CD14-positive monocyte (primary cell): ENCODE results near the gene LEO1. TPM values are rescaled to one million over a fixed set of nuclear protein-coding genes. Genes with fewer than 3 reads are reported as not detected.

Experiments
- DNase-seq, 3 donors: peaks; one replicate each; pipeline ENCODE4 v3.0.0-alpha.2; 2011 to 2022
- H2AFZ ChIP-seq: 2 replicates; pipeline ENCODE4 v1.6.0; 2012; ENCODE audit warnings: mild to moderate bottlenecking, low read depth, low read length, inconsistent platforms; ENCODE audit not compliant: insufficient read depth, poor library complexity, severe bottlenecking
- H3K27ac ChIP-seq, 2 donors: 1 replicate in 1 of 2; 2 replicates in 1 of 2; pipeline ENCODE4 v1.5.1; 2012 to 2013; ENCODE audit warnings: low read length in 2 of 2, control low read depth in 1 of 2, inconsistent platforms in 1 of 2, low read depth in 1 of 2, mild to moderate bottlenecking in 1 of 2
- H3K27me3 ChIP-seq, 2 donors: one replicate each; pipeline versions ENCODE4 v1.6.0 to v1.6.1; 2011 to 2013; ENCODE audit warnings: low read length in 2 of 2; ENCODE audit not compliant: control insufficient read depth in 2 of 2, insufficient read depth in 2 of 2
- H3K36me3 ChIP-seq, 2 donors: replicated peaks in 1 of 2; 1 replicate in 1 of 2; 2 replicates in 1 of 2; pipeline versions ENCODE4 v1.5.1 to v1.6.1; 2012 to 2013; ENCODE audit warnings: low read length in 2 of 2, control low read depth in 1 of 2, inconsistent platforms in 1 of 2, mild to moderate bottlenecking in 1 of 2; ENCODE audit not compliant: insufficient read depth in 2 of 2, control insufficient read depth in 1 of 2
- H3K4me1 ChIP-seq, 2 donors: 1 replicate in 1 of 2; 2 replicates in 1 of 2; pipeline versions ENCODE4 v1.5.1 to v1.6.1; 2012 to 2013; ENCODE audit warnings: low read length in 2 of 2, control low read depth in 1 of 2, inconsistent platforms in 1 of 2, mild to moderate bottlenecking in 1 of 2, moderate library complexity in 1 of 2; ENCODE audit not compliant: insufficient read depth in 2 of 2, control insufficient read depth in 1 of 2
- H3K4me2 ChIP-seq: replicated peaks from 2 replicates; pipeline ENCODE3; 2012; ENCODE audit warnings: low read length, moderate library complexity, mild to moderate bottlenecking; ENCODE audit not compliant: poor library complexity, severe bottlenecking; ENCODE audit errors: extremely low read depth
- H3K4me3 ChIP-seq, 3 experiments: fragments of 200-600 bp in 1 of 3; sonication (generic) in 1 of 3; replicated peaks in 1 of 3; 1 replicate in 2 of 3; 2 replicates in 1 of 3; pipeline ENCODE4 v1.5.1; 2011 to 2013; ENCODE audit warnings: low read length in 3 of 3, mild to moderate bottlenecking in 3 of 3, control low read depth in 2 of 3, low read depth in 2 of 3, inconsistent platforms in 1 of 3, moderate library complexity in 1 of 3
- H3K79me2 ChIP-seq: 2 replicates; pipeline ENCODE4 v1.6.0; 2012; ENCODE audit warnings: mild to moderate bottlenecking, control low read depth, inconsistent platforms, low read length, moderate library complexity; ENCODE audit not compliant: insufficient read depth
- H3K9ac ChIP-seq: 2 replicates; pipeline ENCODE4 v1.6.0; 2017; ENCODE audit warnings: low read length, mild to moderate bottlenecking; ENCODE audit not compliant: insufficient read depth, poor library complexity, severe bottlenecking
- H3K9me3 ChIP-seq, 2 donors: replicated peaks in 1 of 2; 1 replicate in 1 of 2; 2 replicates in 1 of 2; pipeline versions ENCODE4 v1.5.1 to v1.6.1; 2012 to 2013; ENCODE audit warnings: low read length in 2 of 2, control low read depth in 1 of 2; ENCODE audit not compliant: control insufficient read depth in 1 of 2, insufficient read depth in 1 of 2
- H4K20me1 ChIP-seq: 2 replicates; pipeline ENCODE4 v1.6.0; 2012; ENCODE audit warnings: mild to moderate bottlenecking, low read length, control low read depth, moderate library complexity; ENCODE audit not compliant: insufficient read depth
- H3K27ac Mint-ChIP-seq, 7 donors: one replicate each; pipeline ENCODE4 v1.8.0; 2020; ENCODE audit warnings: mild to moderate bottlenecking in 7 of 7, mixed read lengths in 7 of 7, moderate library complexity in 6 of 7, inconsistent platforms in 2 of 7
- H3K27me3 Mint-ChIP-seq, 3 donors: one replicate each; pipeline ENCODE4 v1.8.0; 2021 to 2022; ENCODE audit warnings: low read depth in 3 of 3, mild to moderate bottlenecking in 3 of 3, mixed read lengths in 3 of 3, moderate library complexity in 3 of 3, inconsistent platforms in 1 of 3
- H3K36me3 Mint-ChIP-seq, 2 donors: one replicate each; pipeline ENCODE4 v1.8.0; 2020; ENCODE audit warnings: mixed read lengths in 2 of 2, inconsistent platforms in 1 of 2, mild to moderate bottlenecking in 1 of 2
- H3K4me1 Mint-ChIP-seq: one replicate; pipeline ENCODE4 v1.8.0; 2020; ENCODE audit warnings: mild to moderate bottlenecking, mixed read lengths
- H3K4me3 Mint-ChIP-seq, 2 donors: one replicate each; pipeline ENCODE4 v1.8.0; 2020; ENCODE audit warnings: mild to moderate bottlenecking in 2 of 2, mixed read lengths in 2 of 2, moderate library complexity in 1 of 2
- H3K9me3 Mint-ChIP-seq, 7 donors: one replicate each; pipeline ENCODE4 v1.8.0; 2020 to 2022; ENCODE audit warnings: mixed read lengths in 7 of 7, mild to moderate bottlenecking in 6 of 7, moderate library complexity in 6 of 7, inconsistent platforms in 2 of 7
- CTCF ChIP-seq: fragments of 200-600 bp; IDR thresholded peaks from one replicate; pipeline ENCODE4 v1.8.0; 2022; ENCODE audit warnings: antibody characterized with exemption, mild to moderate bottlenecking
- WGBS: methylation state at CpG from one replicate; pipeline ENCODE4 v1.1.5; 2013; ENCODE audit warnings: missing lambda C conversion rate; ENCODE audit not compliant: insufficient coverage; 5-methylcytosine and 5-hydroxymethylcytosine counted together
- intact Hi-C, 2 donors: fragments of 100-400 bp; cut with micrococcal nuclease; formaldehyde crosslinking; loops; one replicate each; pipeline versions ENCODE4 v1.15.0 to v1.15.1; 2023
- polyA plus RNA-seq, 3 donors: library from polyadenylated mRNA; depleted of rRNA in 1 of 3; unstranded in 2 of 3; stranded (reverse) in 1 of 3; fragments of 300-500 nt in 2 of 3; fragments of >200 nt in 1 of 3; fragmentation: Illumina TruSeq in 2 of 3; gene quantifications; 1 replicate in 2 of 3; 2 replicates in 1 of 3; pipeline ENCODE4 v1.2.3, GENCODE V29; 2012 to 2021

Gene LEO1
- polyA plus RNA-seq, 3 donors = 1.4 to 9.3 (median 4.7) TPM

GRCh38 chr15:51932161-51932560, 39.4 kb downstream of the LEO1 start:
- Mint-ChIP-seq H3K27ac (no peak overlapping the region), H3K9me3 (no peaks in the 10 kb centered on the region), H3K4me3 (no peak overlapping the region), H3K27me3 (peaks cover 0 to 2% (median 0%) of the 10 kb centered on the region in 3 donors), H3K4me1 (no peaks in the 10 kb centered on the region), H3K36me3 (peaks cover 41 to 68% of the 10 kb centered on the region in 2 donors)
- H2AFZ ChIP-seq = no peak overlapping the region
- intact Hi-C loops = no loop called here
- no peak for TF ChIP-seq CTCF
- H3K79me2 ChIP-seq = no peaks in the 10 kb centered on the region
- H3K4me2 ChIP-seq = no peak overlapping the region
- H3K27me3 ChIP-seq = no peaks in the 10 kb centered on the region
- no CpG with 5 or more reads among the region's 1 CpG for WGBS
- no peak overlapping the region for H3K27ac ChIP-seq
- no peak for DNase-seq
- peaks cover 21 to 77% of the 10 kb centered on the region in 2 donors for H3K36me3 ChIP-seq
- no peaks in the 10 kb centered on the region for H4K20me1 ChIP-seq
- H3K9me3 ChIP-seq = no peaks in the 10 kb centered on the region
- H3K9ac ChIP-seq = no peak overlapping the region
- no peak overlapping the region for H3K4me3 ChIP-seq
- no peaks in the 10 kb centered on the region for H3K4me1 ChIP-seq

- Histone ChIP-seq H3K4me3 (no peak overlapping the region), H3K36me3 (peaks cover 25 to 78% of the 10 kb centered on the region in 2 donors), H3K4me2 (no peak overlapping the region), H3K27me3 (no peaks in the 10 kb centered on the region), H3K27ac (no peak overlapping the region), H3K4me1 (no peaks in the 10 kb centered on the region), H3K9me3 (no peaks in the 10 kb centered on the region), H2AFZ (no peak overlapping the region), H4K20me1 (no peaks in the 10 kb centered on the region), H3K79me2 (no peaks in the 10 kb centered on the region), H3K9ac (no peak overlapping the region)
- no peak for TF ChIP-seq CTCF
- no peak for DNase-seq
- 100% methylated on average over 2 of the region's 4 CpGs for WGBS
- Mint-ChIP-seq H3K27ac (no peak overlapping the region), H3K4me1 (no peaks in the 10 kb centered on the region), H3K4me3 (no peak overlapping the region), H3K36me3 (peaks cover 38 to 68% of the 10 kb centered on the region in 2 donors), H3K27me3 (peaks cover 0 to 2% (median 0%) of the 10 kb centered on the region in 3 donors), H3K9me3 (no peaks in the 10 kb centered on the region)
- intact Hi-C loops = no loop called here
Observed at GRCh38 chr15:51931638-51932037, 39.9 kb downstream of the LEO1 start.
